Fibroblast of lung (primary cell): Measurements from ENCODE around the gene ARHGEF19. TPM values are rescaled to one million over a fixed set of nuclear protein-coding genes. Genes with fewer than 3 reads are reported as not detected.

ENCODE experiments used
- DNase-seq, 2 donors: peaks; one replicate each; pipeline versions ENCODE4 v3.0.0 to v3.0.0-alpha.2; 2010; ENCODE audit warnings: low read depth in 2 of 2
- H2AFZ ChIP-seq: 2 replicates; pipeline ENCODE4 v1.5.1; 2012; ENCODE audit warnings: low read length, control low read depth, inconsistent platforms
- H3K27ac ChIP-seq: 2 replicates; pipeline ENCODE4 v1.5.1; 2011; ENCODE audit warnings: low read length, control low read depth; ENCODE audit not compliant: insufficient read depth
- H3K27me3 ChIP-seq: 2 replicates; pipeline ENCODE4 v1.5.1; 2011; ENCODE audit warnings: mild to moderate bottlenecking, low read length; ENCODE audit not compliant: control insufficient read depth, insufficient read depth
- H3K36me3 ChIP-seq: 2 replicates; pipeline ENCODE4 v1.5.1; 2011; ENCODE audit warnings: low read length; ENCODE audit not compliant: control insufficient read depth, insufficient read depth
- H3K4me1 ChIP-seq: 2 replicates; pipeline ENCODE4 v1.5.1; 2011; ENCODE audit warnings: low read length; ENCODE audit not compliant: control insufficient read depth, insufficient read depth; ENCODE audit errors: extremely low read depth
- H3K4me2 ChIP-seq: 2 replicates; pipeline ENCODE4 v1.5.1; 2011; ENCODE audit warnings: low read length, control low read depth; ENCODE audit not compliant: insufficient read depth; ENCODE audit errors: extremely low read depth
- H3K4me3 ChIP-seq, 4 experiments: fragments of 200-600 bp in 1 of 4; sonication (generic) in 1 of 4; replicated peaks in 1 of 4; 2 replicates each; pipeline ENCODE4 v1.5.1; 2011 to 2016; ENCODE audit warnings: low read length in 4 of 4, low read depth in 3 of 4, mild to moderate bottlenecking in 3 of 4, control low read depth in 2 of 4, inconsistent platforms in 1 of 4, mixed read lengths in 1 of 4; ENCODE audit not compliant: insufficient read depth in 1 of 4; ENCODE audit errors: control extremely low read depth in 1 of 4
- H3K79me2 ChIP-seq: 2 replicates; pipeline ENCODE4 v1.5.1; 2012; ENCODE audit warnings: mild to moderate bottlenecking, low read length, inconsistent platforms; ENCODE audit not compliant: control insufficient read depth, insufficient read depth
- H3K9ac ChIP-seq: 2 replicates; pipeline ENCODE4 v1.5.1; 2011; ENCODE audit warnings: mild to moderate bottlenecking, low read length, control low read depth; ENCODE audit not compliant: insufficient read depth
- H3K9me3 ChIP-seq: 2 replicates; pipeline ENCODE4 v1.5.1; 2012; ENCODE audit warnings: low read depth, low read length; ENCODE audit not compliant: control insufficient read depth, insufficient read depth
- H4K20me1 ChIP-seq: 2 replicates; pipeline ENCODE4 v1.5.1; 2011; ENCODE audit warnings: low read length; ENCODE audit not compliant: control insufficient read depth, insufficient read depth; ENCODE audit errors: extremely low read depth
- CTCF ChIP-seq, 2 donors: IDR thresholded peaks in 1 of 2; conservative IDR thresholded peaks in 1 of 2; 1 replicate in 1 of 2; 2 replicates in 1 of 2; pipeline ENCODE4 v1.5.1; 2011 to 2012; ENCODE audit warnings: low read length in 2 of 2, control low read depth in 1 of 2, inconsistent platforms in 1 of 2, low read depth in 1 of 2, mild to moderate bottlenecking in 1 of 2
- EZH2 ChIP-seq: IDR thresholded peaks from 2 replicates; pipeline ENCODE4 v1.5.1; 2012; ENCODE audit warnings: low read length, control low read depth, mild to moderate bottlenecking; ENCODE audit errors: missing control alignments
- polyA plus RNA-seq, 2 donors: library from polyadenylated mRNA; depleted of rRNA in 1 of 2; stranded (reverse) in 1 of 2; unstranded in 1 of 2; fragments of >200 nt; gene quantifications; 2 replicates each; pipeline ENCODE4 v1.2.1, GENCODE V29; 2011 to 2012; ENCODE audit warnings: missing spikeins in 1 of 2
- total RNA-seq: library from RNA; depleted of rRNA; stranded (reverse); fragments of >200 nt; gene quantifications from 2 replicates; pipeline ENCODE4 v1.2.1, GENCODE V29; 2014

Gene ARHGEF19
- total and polyA plus RNA-seq, 2 donors (not counting 1 experiment from before 2014, with no cell fraction given) = 3.3 TPM

GRCh38 chr1:16162163-16162822, 50.2 kb downstream of the ARHGEF19 start:
- Histone ChIP-seq H3K27ac (no peak overlapping the region), H2AFZ (no peak overlapping the region), H3K4me1 (peaks cover 4% of the 10 kb centered on the region), H3K9ac (no peak overlapping the region), H3K36me3 (no peaks in the 10 kb centered on the region), H3K4me2 (no peak overlapping the region), H3K9me3 (no peaks in the 10 kb centered on the region), H4K20me1 (no peaks in the 10 kb centered on the region), H3K27me3 (no peaks in the 10 kb centered on the region), H3K4me3 (no peak overlapping the region), H3K79me2 (no peaks in the 10 kb centered on the region)
- no peak for DNase-seq
- TF ChIP-seq CTCF (conservative IDR thresholded peaks at IDR 0.05 in 1 of 2, IDR thresholded peaks at IDR 0.05 in 1 of 2; ENCODE audit: low read depth in 1 of 2, low read length in 2 of 2) = no peak
- TF ChIP-seq EZH2 = no peak

- H3K9me3 ChIP-seq = no peaks in the 10 kb centered on the region
- DNase-seq = no peak
- TF ChIP-seq EZH2 (no peak), CTCF (conservative IDR thresholded peaks at IDR 0.05 in 1 of 2, IDR thresholded peaks at IDR 0.05 in 1 of 2; ENCODE audit: low read depth in 1 of 2, low read length in 2 of 2) (no peak)
Observed at GRCh38 chr1:16161717-16162116, 50.7 kb downstream of the ARHGEF19 start.

GRCh38 chr1:16158993-16159831, 53.2 kb downstream of the ARHGEF19 start:
- Histone ChIP-seq H3K27me3 (no peaks in the 10 kb centered on the region), H2AFZ (no peak overlapping the region), H3K27ac (no peak overlapping the region), H3K9ac (no peak overlapping the region), H3K4me1 (peaks cover 5% of the 10 kb centered on the region), H3K36me3 (no peaks in the 10 kb centered on the region), H3K4me3 (no peak overlapping the region), H3K4me2 (no peak overlapping the region), H4K20me1 (no peaks in the 10 kb centered on the region), H3K9me3 (no peaks in the 10 kb centered on the region), H3K79me2 (peaks cover 14% of the 10 kb centered on the region)
- TF ChIP-seq CTCF (conservative IDR thresholded peaks at IDR 0.05 in 1 of 2, IDR thresholded peaks at IDR 0.05 in 1 of 2; ENCODE audit: low read depth in 1 of 2, low read length in 2 of 2) = no peak
- no peak for TF ChIP-seq EZH2
- DNase-seq = no peak

More at GRCh38 chr1:16161717-16162116, 50.7 kb downstream of the ARHGEF19 start:
- Histone ChIP-seq H3K4me1 (peaks cover 4% of the 10 kb centered on the region), H3K4me2 (no peak overlapping the region), H3K4me3 (no peak overlapping the region), H3K9ac (no peak overlapping the region), H3K27me3 (no peaks in the 10 kb centered on the region), H4K20me1 (no peaks in the 10 kb centered on the region), H3K79me2 (no peaks in the 10 kb centered on the region), H3K36me3 (no peaks in the 10 kb centered on the region), H3K27ac (no peak overlapping the region), H2AFZ (no peak overlapping the region)
